Measurements from ENCODE around the gene WDR4. TPM values are rescaled to one million over a fixed set of nuclear protein-coding genes. Genes with fewer than 3 reads are reported as not detected.

The WDR4 gene
- total RNA-seq, 1 experiment from 2014 or later = 55.3 TPM

- Histone ChIP-seq H3K4me1 (ENCODE audit: insufficient read depth, low read length, poor library complexity, severe bottlenecking) (peaks cover 5% of the 10 kb centered on the region), H3K27ac (ENCODE audit: low read depth, low read length, poor library complexity, severe bottlenecking) (no peak overlapping the region), H3K36me3 (ENCODE audit: insufficient read depth, low read length, poor library complexity, severe bottlenecking) (no peaks in the 10 kb centered on the region), H3K27me3 (replicated peaks; ENCODE audit: insufficient read depth, low read depth, low read length, poor library complexity) (no peaks in the 10 kb centered on the region), H3K9me3 (ENCODE audit: low read depth, low read length, poor library complexity, severe bottlenecking) (no peaks in the 10 kb centered on the region), H3K4me3 (ENCODE audit: low read depth, low read length, poor library complexity, severe bottlenecking) (no peak overlapping the region)
- ChIA-PET POLR2A (ENCODE audit: low non-redundant PET) (interaction anchor here (0.6 to 0.7 kb wide), 2 partner anchors 244 to 406 kb away, joined by 3 to 5 read pairs; no protein-coding TSS in a partner anchor), CTCF (no interaction called here)
- TF ChIP-seq CTCF (conservative IDR thresholded peaks at IDR 0.05; ENCODE audit: low read depth, low read length) = peak; percentile 34; the same call in 1 of the 2 replicates
- no peak for TF ChIP-seq EZH2 (IDR thresholded peaks at IDR 0.05; ENCODE audit: borderline replicate concordance, low read depth, low read length, poor library complexity, severe bottlenecking)
- intact Hi-C loops (cut with micrococcal nuclease; ENCODE audit: unreplicated experiment) = no loop called here
- peak; percentile 43 for DNase-seq (ENCODE audit: low spot score)
- no TSS peak for BruUV-seq (replicated peaks)
Observed at GRCh38 chr21:42830456-42831455, 48.6 kb downstream of the WDR4 start.

DNA sequence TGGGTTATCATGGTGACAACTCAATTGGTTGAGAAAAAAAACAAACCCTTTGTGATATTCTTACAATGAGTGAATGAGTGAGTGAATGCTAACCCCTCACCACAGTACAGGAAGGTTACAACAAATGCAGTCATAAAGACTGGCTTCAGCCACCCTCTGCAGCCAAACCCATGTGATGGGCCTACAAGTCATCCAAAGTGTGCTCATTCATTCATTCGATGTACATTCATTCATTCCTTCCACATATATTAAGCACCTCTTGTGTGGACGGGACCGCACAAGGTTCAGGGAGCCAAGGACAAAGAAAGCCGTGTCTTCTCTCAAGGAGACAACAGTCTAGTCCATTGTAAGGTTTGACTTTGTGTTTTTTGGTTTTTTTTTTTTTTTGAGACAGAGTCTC, 49.4 kb downstream of the WDR4 start:
- TF ChIP-seq CTCF (conservative IDR thresholded peaks at IDR 0.05; ENCODE audit: low read depth, low read length) (no peak), EZH2 (IDR thresholded peaks at IDR 0.05; ENCODE audit: borderline replicate concordance, low read depth, low read length, poor library complexity, severe bottlenecking) (no peak)
- DNase-seq (ENCODE audit: low spot score) = no peak
- intact Hi-C loops (cut with micrococcal nuclease; ENCODE audit: unreplicated experiment) = no loop called here
- H3K27me3 ChIP-seq (replicated peaks; ENCODE audit: insufficient read depth, low read depth, low read length, poor library complexity) = no peaks in the 10 kb centered on the region
- peaks cover 5% of the 10 kb centered on the region for H3K4me1 ChIP-seq (ENCODE audit: insufficient read depth, low read length, poor library complexity, severe bottlenecking)
- no peaks in the 10 kb centered on the region for H3K36me3 ChIP-seq (ENCODE audit: insufficient read depth, low read length, poor library complexity, severe bottlenecking)
- BruUV-seq (replicated peaks) = no TSS peak
- ChIA-PET POLR2A (ENCODE audit: low non-redundant PET) (interaction anchor here (0.6 kb wide), 1 partner anchor 243 kb away, joined by 3 read pairs; no protein-coding TSS in a partner anchor), CTCF (no interaction called here)
- H3K4me3 ChIP-seq (ENCODE audit: low read depth, low read length, poor library complexity, severe bottlenecking) = no peak overlapping the region
- no peaks in the 10 kb centered on the region for H3K9me3 ChIP-seq (ENCODE audit: low read depth, low read length, poor library complexity, severe bottlenecking)
- no peak overlapping the region for H3K27ac ChIP-seq (ENCODE audit: low read depth, low read length, poor library complexity, severe bottlenecking)

DNA sequence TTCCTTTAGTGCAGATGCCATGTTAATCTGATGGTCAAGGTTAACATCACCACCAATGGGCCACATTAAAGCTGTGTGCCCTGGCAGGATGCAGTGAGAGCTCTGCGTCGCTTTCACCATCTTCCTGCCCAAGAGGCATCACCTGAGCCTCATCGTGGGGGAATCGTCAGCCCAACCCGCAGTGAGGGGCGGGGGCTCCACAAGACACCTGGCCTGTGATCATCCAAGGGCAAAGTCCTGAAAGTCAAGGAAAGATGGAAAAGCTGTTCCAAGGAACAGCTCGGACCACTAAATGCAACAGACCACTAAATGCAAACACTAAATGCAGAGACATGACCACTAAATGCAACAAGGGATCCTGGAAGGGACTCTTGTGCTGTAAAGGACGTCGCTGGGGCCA, 49.9 kb downstream of the WDR4 start:
- TF ChIP-seq CTCF (conservative IDR thresholded peaks at IDR 0.05; ENCODE audit: low read depth, low read length) (no peak), EZH2 (IDR thresholded peaks at IDR 0.05; ENCODE audit: borderline replicate concordance, low read depth, low read length, poor library complexity, severe bottlenecking) (no peak)
- H3K4me1 ChIP-seq (ENCODE audit: insufficient read depth, low read length, poor library complexity, severe bottlenecking) = peaks cover 5% of the 10 kb centered on the region
- no peaks in the 10 kb centered on the region for H3K9me3 ChIP-seq (ENCODE audit: low read depth, low read length, poor library complexity, severe bottlenecking)
- intact Hi-C loops (cut with micrococcal nuclease; ENCODE audit: unreplicated experiment) = no loop called here
- DNase-seq (ENCODE audit: low spot score) = no peak
- H3K4me3 ChIP-seq (ENCODE audit: low read depth, low read length, poor library complexity, severe bottlenecking) = no peak overlapping the region
- no peaks in the 10 kb centered on the region for H3K27me3 ChIP-seq (replicated peaks; ENCODE audit: insufficient read depth, low read depth, low read length, poor library complexity)
- POLR2A ChIA-PET (ENCODE audit: low non-redundant PET) = interaction anchor here (0.5 kb wide), 1 partner anchor 41 kb away, joined by 4 read pairs; no protein-coding TSS in a partner anchor
- H3K27ac ChIP-seq (ENCODE audit: low read depth, low read length, poor library complexity, severe bottlenecking) = no peak overlapping the region
- no TSS peak for BruUV-seq (replicated peaks)
- CTCF ChIA-PET = no interaction called here
- no peaks in the 10 kb centered on the region for H3K36me3 ChIP-seq (ENCODE audit: insufficient read depth, low read length, poor library complexity, severe bottlenecking)
